Stimulated activated CD8-positive, alpha-beta memory T cell treated with anti-CD3 and anti-CD28 coated beads, Interleukin-15, amount 100 ng/mL, for 4 hours (primary cell): ENCODE measurements around the gene SPAG5.

Source experiments
- DNase-seq, 2 donors: peaks; one replicate each; pipeline ENCODE4 v3.0.0-alpha.2; 2020; ENCODE audit warnings: low read depth in 2 of 2

The SPAG5 gene

GRCh38 chr17:28598799-28599310 is at the start of gene SPAG5:
Gene SPAG5, minus strand, starts transcription at chr17:28599025. Its CDS starts 79 bp downstream, at chr17:28598946.
- DNase-seq: peak; percentile 82 to 86

GRCh38 chr17:28646039-28646754 is 47.4 kb upstream of the SPAG5 start:
- DNase-seq: no peak

DNA sequence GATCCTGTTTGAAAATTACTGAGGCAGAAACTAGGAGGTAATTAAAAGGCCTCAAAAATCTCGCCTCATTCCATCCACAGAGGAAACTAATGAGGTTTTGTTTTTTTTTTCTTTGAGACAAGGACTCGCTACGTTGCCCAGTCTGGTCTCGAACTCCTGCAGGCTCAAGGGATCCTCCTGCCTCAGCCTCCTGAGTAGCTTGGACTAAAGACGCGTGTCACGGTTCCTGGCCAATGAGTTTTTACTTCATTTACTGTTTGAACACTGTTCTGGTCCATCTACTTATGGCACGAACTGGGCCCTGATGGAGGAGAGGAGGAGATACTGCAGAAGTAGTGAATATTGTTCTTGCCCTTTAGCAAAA is 46.7 kb upstream of the SPAG5 start:
- no peak for DNase-seq

- DNase-seq: peak; percentile 93 to 94
These were observed 46.2 kb upstream of the SPAG5 start, which contains the start of gene BLTP2 for GRCh38 chr17:28644787-28645575. Gene BLTP2, minus strand, starts transcription at chr17:28645158. Its CDS starts 102 bp downstream, at chr17:28645056.

GRCh38 chr17:28643983-28644786 is 45.4 kb upstream of the SPAG5 start:
- no peak for DNase-seq

- DNase-seq: no peak
These were observed 42.8 kb upstream of the SPAG5 start for GRCh38 chr17:28641579-28641978.

DNA sequence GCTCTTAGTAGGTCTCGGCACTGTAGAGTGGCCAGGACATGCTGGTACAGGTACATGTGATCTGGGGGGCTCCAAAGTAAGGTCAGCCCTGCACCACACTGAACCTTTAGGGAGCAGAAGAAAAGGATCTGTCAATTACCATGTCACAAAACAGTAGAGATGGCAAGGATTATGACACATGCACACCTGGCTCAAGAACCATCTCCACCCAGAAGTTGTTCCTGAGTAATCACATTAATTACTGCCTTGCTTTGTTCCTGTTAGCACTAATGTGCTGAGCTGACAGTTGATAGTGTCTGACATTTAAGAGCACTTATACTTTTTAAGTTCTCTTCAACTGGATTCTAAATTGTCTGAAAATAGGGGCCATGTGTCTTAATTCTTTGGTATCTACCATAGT is 36.7 kb upstream of the SPAG5 start:
- DNase-seq: no peak

DNA sequence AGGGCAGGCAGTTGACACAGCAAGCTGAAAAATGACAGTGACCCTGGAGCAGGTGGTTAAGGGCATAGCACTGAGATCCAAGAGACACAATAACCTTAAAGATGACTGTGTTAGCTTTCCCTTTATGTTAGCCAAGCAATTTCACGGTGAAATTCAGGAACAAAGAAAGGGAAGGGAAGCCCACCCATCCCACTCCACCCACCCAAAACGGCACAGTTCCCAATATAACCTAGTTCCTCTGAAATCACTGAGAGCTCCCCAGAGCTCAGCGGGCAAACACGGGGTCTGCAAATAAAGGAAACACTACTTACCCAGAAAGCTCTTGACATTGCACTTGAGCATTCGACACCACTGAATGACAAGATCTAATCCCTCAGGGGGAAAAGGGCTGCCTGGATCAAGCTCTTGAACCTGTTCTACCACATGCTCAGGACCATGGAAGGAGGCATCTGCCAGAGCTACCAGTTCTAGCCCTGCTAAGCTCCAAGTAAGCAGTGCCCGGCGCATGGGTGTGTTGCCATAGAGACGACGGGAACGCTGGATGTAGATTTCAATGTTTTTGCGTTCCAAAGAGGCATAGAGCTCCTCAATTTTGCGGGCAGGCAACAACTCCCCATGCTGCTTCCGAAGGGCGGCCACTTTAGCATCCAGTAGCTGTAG is 35.5 kb upstream of the SPAG5 start:
- no peak for DNase-seq

DNA sequence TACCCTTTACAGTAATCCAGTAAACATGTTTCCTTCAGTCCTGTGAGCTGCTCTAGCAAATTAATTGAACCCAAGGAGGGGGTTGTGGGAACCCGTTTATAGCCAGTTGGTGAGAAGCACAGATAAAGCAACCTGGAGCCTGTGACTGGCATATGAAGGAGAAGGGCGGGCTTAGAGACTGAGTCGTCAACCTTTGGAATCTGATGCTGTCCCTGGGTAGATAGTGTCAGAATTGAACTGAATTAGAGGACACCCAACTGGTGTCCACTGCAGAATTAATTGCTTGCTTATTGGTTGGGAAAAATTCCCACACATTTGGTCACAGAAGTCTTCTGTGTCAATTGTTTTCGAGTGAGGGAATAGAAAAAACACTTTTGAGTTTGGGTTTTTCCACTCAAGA is 28.0 kb upstream of the SPAG5 start:
- no peak for DNase-seq

- DNase-seq: no peak
These were observed 25.3 kb upstream of the SPAG5 start for GRCh38 chr17:28624148-28624547.

DNA sequence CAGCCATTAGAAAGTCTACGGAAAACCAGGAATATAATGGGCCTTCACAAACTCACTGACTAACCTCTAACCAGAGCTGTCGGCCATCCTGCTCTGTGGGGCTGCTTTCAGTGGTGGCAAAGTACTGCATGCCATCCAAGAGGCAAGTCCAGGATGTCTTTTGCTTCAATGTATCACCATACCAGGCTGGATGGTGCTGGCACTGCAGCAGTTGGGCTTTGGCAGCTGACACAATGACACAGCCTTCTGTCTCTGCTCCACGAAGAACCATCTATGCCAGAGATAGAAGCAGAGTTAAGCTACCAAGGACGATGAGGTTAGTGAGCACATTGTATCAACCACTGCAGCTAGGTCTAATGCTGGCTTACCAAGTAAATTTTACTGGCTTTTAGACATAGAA is 24.9 kb upstream of the SPAG5 start:
- no peak for DNase-seq

DNA sequence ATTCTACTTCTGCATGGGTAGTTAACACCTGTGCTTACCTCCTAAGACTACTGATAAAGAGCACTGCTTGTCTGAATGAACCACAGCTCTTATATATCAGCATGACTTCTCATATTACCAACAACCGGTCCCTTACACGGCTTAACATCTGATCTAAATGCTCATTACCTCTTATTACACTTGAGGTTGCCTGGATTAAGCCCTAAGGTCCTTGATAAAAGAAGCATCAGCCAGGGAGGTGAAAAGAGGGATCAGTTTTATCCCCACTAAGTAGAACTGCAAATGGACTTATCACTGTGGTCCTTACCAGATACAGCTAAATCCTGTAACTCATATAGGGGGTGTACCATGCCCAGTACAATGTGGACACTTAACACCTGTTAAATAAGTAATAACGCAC is 23.4 kb upstream of the SPAG5 start:
- DNase-seq: no peak

- DNase-seq: no peak
These were observed 21.2 kb upstream of the SPAG5 start for GRCh38 chr17:28620010-28620409.

DNA sequence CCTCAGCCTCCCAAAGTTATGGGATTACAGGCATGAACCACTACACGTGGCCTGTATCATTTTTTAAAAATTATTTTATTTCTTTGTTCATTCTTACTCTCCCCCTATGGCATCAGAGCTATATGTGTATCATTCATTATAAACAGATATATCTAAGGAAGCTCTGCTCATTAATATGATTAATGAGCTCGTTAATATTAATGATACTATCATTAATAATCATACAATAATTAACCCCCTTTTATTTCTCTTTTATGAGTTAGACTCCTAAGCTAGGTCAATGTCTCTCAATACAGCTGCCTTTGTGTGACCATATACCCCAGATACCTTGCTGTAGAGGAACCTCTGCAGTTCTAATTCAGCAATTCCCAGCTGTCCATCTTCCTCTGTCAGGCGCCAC is 19.6 kb upstream of the SPAG5 start:
- no peak for DNase-seq

DNA sequence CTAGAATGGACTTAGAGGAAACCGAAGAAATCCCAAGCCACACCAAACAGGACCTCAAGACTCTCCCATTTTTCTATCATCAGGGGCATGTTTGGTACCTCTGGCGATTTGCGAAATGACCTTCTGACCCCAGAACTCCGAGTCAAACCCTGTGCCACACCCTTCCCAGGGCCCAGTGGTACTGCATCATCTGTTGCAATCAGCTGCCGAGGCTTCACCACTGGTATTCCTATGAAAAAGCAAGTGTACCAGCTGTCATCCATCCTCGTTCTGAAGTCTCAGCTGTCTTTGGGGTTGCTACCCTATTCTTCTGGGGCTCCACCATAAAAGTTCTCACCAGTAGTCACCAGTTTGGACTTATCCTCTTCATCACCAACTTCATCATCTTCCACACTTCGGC is 17.5 kb upstream of the SPAG5 start:
- no peak for DNase-seq

- no peak for DNase-seq
These were observed 16.6 kb upstream of the SPAG5 start for GRCh38 chr17:28615260-28615940.

DNA sequence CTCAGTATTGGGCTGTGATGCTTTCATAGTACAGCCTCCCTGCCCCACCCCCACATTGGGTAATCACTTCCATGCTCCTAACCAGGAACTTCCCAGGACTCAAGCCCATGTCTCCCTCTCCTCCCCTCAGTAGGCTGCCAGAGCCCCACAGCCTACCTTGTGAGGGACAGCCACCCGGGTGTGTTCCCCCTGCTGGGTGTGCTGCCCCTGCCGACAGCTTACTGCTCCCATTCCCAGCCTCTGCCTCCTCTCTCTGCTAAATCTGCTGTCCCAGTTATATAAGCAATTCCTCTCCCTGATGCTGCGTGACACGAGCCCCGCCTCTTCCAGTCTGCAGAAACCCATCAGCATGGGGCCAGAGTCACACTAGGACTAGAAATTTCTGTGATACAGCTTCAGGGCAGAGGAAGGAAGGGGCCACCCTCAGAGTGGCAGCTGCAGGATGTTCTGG is 15.1 kb upstream of the SPAG5 start, which contains the start of gene RSKR:
Gene RSKR, minus strand, starts transcription at position 255 of the 451 bp plus-strand sequence. Its CDS starts 24 bp downstream, at position 231.
- DNase-seq: no peak

DNA sequence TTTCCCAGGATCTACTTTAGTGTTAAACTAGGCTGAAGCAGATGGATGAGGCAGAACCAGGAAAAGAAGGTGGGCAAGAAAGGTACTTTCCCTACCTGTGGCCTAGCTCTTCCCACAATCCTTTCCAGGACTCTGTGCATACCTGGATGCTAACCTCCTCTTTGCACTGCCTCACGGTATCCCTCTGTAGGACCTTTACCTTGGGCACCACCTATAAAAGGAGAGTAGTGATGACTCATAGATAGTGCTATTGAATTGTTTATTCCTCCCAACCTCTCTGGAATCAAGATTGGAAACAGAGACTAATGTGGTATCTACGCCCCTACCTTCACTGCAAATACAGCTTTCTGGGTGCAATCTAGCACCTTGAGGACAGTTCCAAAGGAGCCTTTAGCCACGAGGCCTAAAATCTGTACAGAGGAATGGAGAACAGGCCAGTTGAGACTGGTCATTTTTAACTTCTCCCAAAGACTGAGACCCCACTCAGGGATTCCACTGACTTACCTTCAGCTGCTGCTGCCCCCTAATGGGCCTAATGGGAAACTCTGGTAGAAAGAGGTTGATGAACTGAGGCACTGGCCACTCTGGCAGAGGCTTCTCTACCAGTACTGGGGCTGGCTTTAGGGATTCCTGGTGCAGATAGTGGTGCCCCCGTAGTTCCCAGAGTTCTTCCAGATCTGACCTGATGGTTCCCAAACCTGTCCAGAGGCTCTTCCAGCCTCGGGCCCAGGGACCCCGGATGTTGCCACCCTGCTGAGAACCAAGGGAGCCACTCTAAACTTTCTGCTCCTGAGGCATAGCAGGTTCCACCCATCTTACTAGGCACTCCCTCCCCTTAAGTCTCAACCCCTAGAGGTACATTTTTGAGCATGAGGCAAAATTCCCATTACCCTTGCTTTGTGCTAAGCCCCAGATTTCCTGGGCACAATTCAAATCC is 14.4 kb upstream of the SPAG5 start:
- no peak for DNase-seq

GRCh38 chr17:28612531-28612930 is 13.7 kb upstream of the SPAG5 start:
- no peak for DNase-seq

GRCh38 chr17:28610376-28610775 is 11.6 kb upstream of the SPAG5 start:
- DNase-seq: no peak
